ENCODE measurements around the gene COL23A1.

The COL23A1 gene

GRCh38 chr5:178221853-178222252, 368.3 kb downstream of the COL23A1 start:
- no peak for DNase-seq (ENCODE audit: low spot score)

GRCh38 chr5:178221282-178221681, 368.9 kb downstream of the COL23A1 start:
- no peak for DNase-seq (ENCODE audit: low spot score)

GRCh38 chr5:178218827-178219226, 371.4 kb downstream of the COL23A1 start:
- DNase-seq (ENCODE audit: low spot score): no peak

- no peak for DNase-seq (ENCODE audit: low spot score)
Observed at GRCh38 chr5:178218237-178218776, 371.9 kb downstream of the COL23A1 start.

GRCh38 chr5:178216779-178217178, 373.4 kb downstream of the COL23A1 start:
- no peak for DNase-seq (ENCODE audit: low spot score)

- DNase-seq (ENCODE audit: low spot score): no peak
Observed at GRCh38 chr5:178216088-178216534, 374.1 kb downstream of the COL23A1 start.

GRCh38 chr5:178215280-178216002, 374.8 kb downstream of the COL23A1 start:
- DNase-seq (ENCODE audit: low spot score): no peak

GRCh38 chr5:178214160-178214803, 375.9 kb downstream of the COL23A1 start:
- DNase-seq (ENCODE audit: low spot score): no peak

- DNase-seq (ENCODE audit: low spot score): no peak
Observed at GRCh38 chr5:178213748-178214151, 376.4 kb downstream of the COL23A1 start.

- no peak for DNase-seq (ENCODE audit: low spot score)
Observed at GRCh38 chr5:178213003-178213461, 377.2 kb downstream of the COL23A1 start.

- DNase-seq (ENCODE audit: low spot score): no peak
Observed at GRCh38 chr5:178212241-178213002, 377.8 kb downstream of the COL23A1 start.

- DNase-seq (ENCODE audit: low spot score): no peak
Observed at GRCh38 chr5:178211095-178212048, 378.8 kb downstream of the COL23A1 start.

GRCh38 chr5:178210686-178211085, 379.5 kb downstream of the COL23A1 start:
- DNase-seq (ENCODE audit: low spot score): no peak

GRCh38 chr5:178210073-178210535, 380.1 kb downstream of the COL23A1 start:
- DNase-seq (ENCODE audit: low spot score): no peak

GRCh38 chr5:178209334-178210072, 380.7 kb downstream of the COL23A1 start:
- no peak for DNase-seq (ENCODE audit: low spot score)

GRCh38 chr5:178208540-178209227, 381.5 kb downstream of the COL23A1 start:
- DNase-seq (ENCODE audit: low spot score): no peak

GRCh38 chr5:178207917-178208280, 382.3 kb downstream of the COL23A1 start:
- no peak for DNase-seq (ENCODE audit: low spot score)

- no peak for DNase-seq (ENCODE audit: low spot score)
Observed at GRCh38 chr5:178207183-178207916, 382.8 kb downstream of the COL23A1 start.

Measured in activated CD4-positive, alpha-beta T cell treated with anti-CD3 and anti-CD28 coated beads, Interleukin-2, Interleukin-4, amounts not matched to agents 100 ng/mL and 50 ng/mL, durations not matched to agents 16 hours and 8 hours (primary cell).